Endodermal cell (in vitro differentiated cells): Measurements from ENCODE around the gene EXO5. TPM values are rescaled to one million over a fixed set of nuclear protein-coding genes. Genes with fewer than 3 reads are reported as not detected.

Source experiments
- DNase-seq: peaks from one replicate; pipeline ENCODE4 v3.0.0-alpha.2; 2017
- H3K27ac ChIP-seq: 2 replicates; pipeline ENCODE4 v1.5.1; 2013; ENCODE audit warnings: mild to moderate bottlenecking, low read depth, low read length, moderate library complexity
- H3K27me3 ChIP-seq: 2 replicates; pipeline ENCODE4 v1.6.1; 2013; ENCODE audit warnings: mild to moderate bottlenecking, low read length, moderate library complexity; ENCODE audit not compliant: insufficient read depth, control insufficient read depth, poor library complexity, severe bottlenecking
- H3K36me3 ChIP-seq: 2 replicates; pipeline ENCODE4 v1.7.0; 2013; ENCODE audit warnings: mild to moderate bottlenecking, low read length, moderate library complexity; ENCODE audit not compliant: control insufficient read depth, insufficient read depth
- H3K4me1 ChIP-seq: one replicate; pipeline ENCODE4 v1.7.0; 2013; ENCODE audit warnings: low read length; ENCODE audit not compliant: control insufficient read depth, insufficient read depth
- H3K4me3 ChIP-seq: 2 replicates; pipeline ENCODE4 v1.5.1; 2013; ENCODE audit warnings: mild to moderate bottlenecking, low read length, moderate library complexity
- H3K9ac ChIP-seq: 2 replicates; pipeline ENCODE4 v1.6.1; 2013; ENCODE audit warnings: mild to moderate bottlenecking, low read length, moderate library complexity; ENCODE audit not compliant: poor library complexity, severe bottlenecking; ENCODE audit errors: extremely low read depth
- H3K9me3 ChIP-seq: 2 replicates; pipeline ENCODE4 v1.6.1; 2013; ENCODE audit warnings: mild to moderate bottlenecking, low read length, moderate library complexity; ENCODE audit not compliant: control insufficient read depth
- H3K27ac Mint-ChIP-seq: 2 replicates; pipeline ENCODE4 v1.8.0; 2020; ENCODE audit warnings: mixed read lengths
- H3K27me3 Mint-ChIP-seq: 2 replicates; pipeline ENCODE4 v1.8.0; 2021; ENCODE audit warnings: mild to moderate bottlenecking, mixed read lengths; ENCODE audit not compliant: insufficient read depth
- H3K36me3 Mint-ChIP-seq: 2 replicates; pipeline ENCODE4 v1.8.0; 2020; ENCODE audit warnings: low read depth, mixed read lengths
- H3K4me1 Mint-ChIP-seq: 2 replicates; pipeline ENCODE4 v1.8.0; 2020; ENCODE audit warnings: mixed read lengths
- H3K4me3 Mint-ChIP-seq: 2 replicates; pipeline ENCODE4 v1.8.0; 2020; ENCODE audit warnings: mild to moderate bottlenecking, moderate library complexity, mixed read lengths
- H3K9me3 Mint-ChIP-seq: 2 replicates; pipeline ENCODE4 v1.8.0; 2020; ENCODE audit warnings: mild to moderate bottlenecking, mixed read lengths
- CTCF ChIP-seq: fragments of 200-600 bp; sonication (generic); conservative IDR thresholded peaks from 2 replicates; pipeline ENCODE4 v1.5.0; 2021; ENCODE audit warnings: antibody characterized with exemption, mild to moderate bottlenecking
- whole genome bisulfite sequencing, 2 experiments: methylation state at CpG; one replicate each; pipeline versions ENCODE4 v1.1.5 to v1.1.7; 2013; ENCODE audit warnings: missing lambda C conversion rate in 2 of 2, mixed read lengths in 1 of 2; ENCODE audit not compliant: insufficient coverage in 1 of 2, insufficient read length in 1 of 2; 5-methylcytosine and 5-hydroxymethylcytosine counted together
- total RNA-seq, 2 donors: library from RNA; stranded (reverse); fragmentation: NEBNext Ultra II Directional in 1 of 2; extraction: Animal tissue kit (Norgen Biotek cat#: 25700) in 1 of 2; gene quantifications; 2 replicates in 1 of 2; 3 replicates in 1 of 2; pipeline ENCODE4 v1.2.1, GENCODE V29; 2021

The EXO5 gene
- total RNA-seq, 2 donors from 2014 or later: 8.6 to 13.3 TPM

DNA sequence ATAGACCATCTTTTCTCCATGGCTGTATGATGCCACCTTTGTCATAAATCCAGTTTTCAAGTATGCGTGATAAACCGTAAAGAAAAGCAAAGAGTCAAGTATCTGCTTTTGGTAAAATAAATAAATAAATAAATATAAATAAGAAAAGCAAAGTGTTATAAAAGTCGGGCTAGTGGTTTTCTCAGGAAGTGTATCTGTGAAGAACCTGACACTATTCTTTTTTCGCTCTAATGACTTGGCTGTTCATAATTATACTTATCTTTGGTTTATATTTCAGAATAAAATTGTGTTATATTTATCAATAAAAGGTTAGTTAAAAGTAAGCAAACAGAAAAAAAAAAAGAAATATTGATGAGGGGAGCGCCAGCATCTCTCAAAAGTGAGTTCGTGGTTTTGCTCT is 594 bp upstream of the EXO5 start:
- H3K9me3 Mint-ChIP-seq: peaks cover 43% of the 10 kb centered on the region
- WGBS, 2 experiments: 53 to 61% methylated on average over 2 to 4 of the region's 6 CpGs
- H3K27me3 Mint-ChIP-seq: peaks cover 2% of the 10 kb centered on the region
- Histone ChIP-seq H3K4me1 (no peaks in the 10 kb centered on the region), H3K4me3 (peak overlapping the region; percentile 91), H3K27me3 (no peaks in the 10 kb centered on the region), H3K27ac (no peak overlapping the region), H3K9me3 (peaks cover 21% of the 10 kb centered on the region), H3K36me3 (peaks cover 11% of the 10 kb centered on the region), H3K9ac (no peak overlapping the region)
- H3K4me3 Mint-ChIP-seq: peak overlapping the region; percentile 74
- TF ChIP-seq CTCF: no peak
- H3K27ac Mint-ChIP-seq: peak overlapping the region; percentile 48
- H3K36me3 Mint-ChIP-seq: peaks cover 40% of the 10 kb centered on the region
- no peak for DNase-seq
- H3K4me1 Mint-ChIP-seq: peaks cover 7% of the 10 kb centered on the region

DNA sequence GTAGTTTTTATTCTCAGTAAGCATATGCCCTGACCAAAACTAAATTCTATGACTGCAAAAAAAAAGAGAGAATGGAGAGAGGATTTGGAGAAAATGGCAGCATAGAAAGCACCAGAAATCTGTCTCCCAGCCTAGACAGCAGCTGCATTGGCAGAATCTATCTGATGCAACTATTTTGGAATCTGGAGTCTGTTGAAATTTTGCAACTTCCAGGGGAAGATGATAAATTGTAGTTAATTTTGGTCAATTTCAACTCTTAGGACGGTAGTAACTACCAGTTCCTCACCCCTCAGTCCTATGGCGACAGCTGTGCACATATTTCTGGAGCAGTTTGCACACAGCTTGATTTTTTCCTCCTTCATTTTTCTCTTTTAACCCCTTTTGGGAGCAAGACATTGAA is 10.9 kb downstream of the EXO5 start:
- Histone ChIP-seq H3K9ac (no peak overlapping the region), H3K4me3 (no peak overlapping the region), H3K27ac (no peak overlapping the region), H3K36me3 (peaks cover 14% of the 10 kb centered on the region), H3K27me3 (no peaks in the 10 kb centered on the region), H3K4me1 (no peaks in the 10 kb centered on the region), H3K9me3 (peaks cover 74% of the 10 kb centered on the region)
- Mint-ChIP-seq H3K4me3 (no peak overlapping the region), H3K9me3 (peaks cover 81% of the 10 kb centered on the region), H3K27me3 (no peaks in the 10 kb centered on the region), H3K4me1 (no peaks in the 10 kb centered on the region), H3K27ac (no peak overlapping the region), H3K36me3 (peaks cover 27% of the 10 kb centered on the region)
- 88 to 100% methylated on average over 1 to 2 of the region's 2 CpGs for WGBS, 2 experiments
- no peak for DNase-seq
- TF ChIP-seq CTCF: no peak

- H3K27me3 Mint-ChIP-seq: peaks cover 25% of the 10 kb centered on the region
- peaks cover 9% of the 10 kb centered on the region for H3K36me3 Mint-ChIP-seq
- no peaks in the 10 kb centered on the region for H3K36me3 ChIP-seq
- peak overlapping the region; percentile 97 for H3K27ac Mint-ChIP-seq
- H3K4me3 Mint-ChIP-seq: peak overlapping the region; percentile 97
- no peak for TF ChIP-seq CTCF
- H3K4me1 ChIP-seq: peaks cover 4% of the 10 kb centered on the region
- peak overlapping the region; percentile 69 for H3K9ac ChIP-seq
- peaks cover 12% of the 10 kb centered on the region for H3K27me3 ChIP-seq
- H3K9me3 ChIP-seq: peaks cover 6% of the 10 kb centered on the region
- H3K27ac ChIP-seq: no peak overlapping the region
- WGBS, 2 experiments: 64 to 65% methylated on average over 5 of the region's 5 CpGs
- H3K9me3 Mint-ChIP-seq: peaks cover 16% of the 10 kb centered on the region
- peak overlapping the region; percentile 86 for H3K4me3 ChIP-seq
- peaks cover 13% of the 10 kb centered on the region for H3K4me1 Mint-ChIP-seq
- DNase-seq: no peak
Observed at GRCh38 chr1:40530735-40531380, 22.3 kb downstream of the EXO5 start.
